Mesenchymal stem cell (in vitro differentiated cells and primary cell): ENCODE results near the gene MGLL.

ENCODE experiments used
- DNase-seq: peaks from one replicate; pipeline ENCODE4 v3.0.0-alpha.2; 2013
- H2AFZ ChIP-seq: one replicate; pipeline ENCODE4 v1.6.1; 2013; ENCODE audit warnings: low read depth, mild to moderate bottlenecking, control low read depth, inconsistent platforms, low read length, moderate library complexity
- H2AK5ac ChIP-seq: 2 replicates; pipeline ENCODE4 v1.6.1; 2013; ENCODE audit warnings: low read length, moderate library complexity, mild to moderate bottlenecking, inconsistent platforms; ENCODE audit not compliant: severe bottlenecking
- H2BK120ac ChIP-seq: one replicate; pipeline ENCODE4 v1.6.1; 2013; ENCODE audit warnings: low read depth, mild to moderate bottlenecking, inconsistent platforms, low read length, moderate library complexity
- H2BK12ac ChIP-seq, 2 experiments: one replicate each; pipeline ENCODE4 v1.6.1; 2013; ENCODE audit warnings: inconsistent platforms in 2 of 2, low read length in 2 of 2, mild to moderate bottlenecking in 2 of 2, moderate library complexity in 2 of 2, control low read depth in 1 of 2
- H2BK15ac ChIP-seq: one replicate; pipeline ENCODE4 v1.6.1; 2013; ENCODE audit warnings: mild to moderate bottlenecking, low read depth, inconsistent platforms; ENCODE audit not compliant: poor library complexity, severe bottlenecking
- H2BK5ac ChIP-seq: 2 replicates; pipeline ENCODE4 v1.6.1; 2013; ENCODE audit warnings: low read depth, mild to moderate bottlenecking, low read length, control low read depth, inconsistent platforms; ENCODE audit not compliant: poor library complexity, severe bottlenecking
- H3K14ac ChIP-seq, 2 experiments: one replicate each; pipeline ENCODE4 v1.6.1; 2013; ENCODE audit warnings: inconsistent platforms in 2 of 2, low read length in 2 of 2, control low read depth in 1 of 2, mild to moderate bottlenecking in 1 of 2, moderate library complexity in 1 of 2
- H3K18ac ChIP-seq, 2 experiments: one replicate each; pipeline ENCODE4 v1.6.1; 2013; ENCODE audit warnings: inconsistent platforms in 2 of 2, low read length in 2 of 2, control low read depth in 1 of 2, low read depth in 1 of 2, mild to moderate bottlenecking in 1 of 2
- H3K23ac ChIP-seq, 2 experiments: one replicate each; pipeline ENCODE4 v1.6.1; 2013; ENCODE audit warnings: inconsistent platforms in 2 of 2, low read length in 2 of 2, mild to moderate bottlenecking in 2 of 2, moderate library complexity in 2 of 2, control low read depth in 1 of 2
- H3K27ac ChIP-seq: 2 replicates; pipeline ENCODE4 v1.5.1; 2013; ENCODE audit warnings: mild to moderate bottlenecking, moderate library complexity, low read length, control low read depth, inconsistent platforms; ENCODE audit not compliant: poor library complexity, severe bottlenecking
- H3K27me3 ChIP-seq, 2 experiments: 2 replicates each; pipeline versions ENCODE4 v1.6.1 to v1.7.0; 2013; ENCODE audit warnings: low read length in 2 of 2, mild to moderate bottlenecking in 2 of 2, moderate library complexity in 2 of 2, control low read depth in 1 of 2, inconsistent platforms in 1 of 2; ENCODE audit not compliant: control insufficient read depth in 1 of 2, insufficient read depth in 1 of 2
- H3K36me3 ChIP-seq, 2 experiments: 2 replicates each; pipeline versions ENCODE4 v1.6.1 to v1.7.0; 2013; ENCODE audit warnings: low read length in 2 of 2, control low read depth in 1 of 2, inconsistent platforms in 1 of 2, low read depth in 1 of 2, mild to moderate bottlenecking in 1 of 2; ENCODE audit not compliant: insufficient read depth in 2 of 2, control insufficient read depth in 1 of 2
- H3K4ac ChIP-seq, 2 experiments: one replicate each; pipeline ENCODE4 v1.6.1; 2013; ENCODE audit warnings: inconsistent platforms in 2 of 2, low read length in 2 of 2, mild to moderate bottlenecking in 2 of 2, moderate library complexity in 2 of 2, control low read depth in 1 of 2, low read depth in 1 of 2
- H3K4me1 ChIP-seq: 2 replicates; pipeline ENCODE4 v1.6.1; 2013; ENCODE audit warnings: low read depth, low read length, control low read depth; ENCODE audit not compliant: control insufficient read depth, insufficient read depth
- H3K4me2 ChIP-seq: 2 replicates; pipeline ENCODE4 v1.6.1; 2013; ENCODE audit warnings: low read length, mild to moderate bottlenecking, inconsistent platforms; ENCODE audit not compliant: poor library complexity, severe bottlenecking
- H3K4me3 ChIP-seq, 2 experiments: 2 replicates each; pipeline versions ENCODE4 v1.5.1 to v1.7.0; 2013; ENCODE audit warnings: low read length in 2 of 2, mild to moderate bottlenecking in 2 of 2, control low read depth in 1 of 2, low read depth in 1 of 2; ENCODE audit not compliant: insufficient read depth in 1 of 2
- H3K79me1 ChIP-seq: replicated peaks from 2 replicates; pipeline ENCODE4 v1.6.1; 2013; ENCODE audit warnings: mild to moderate bottlenecking, control low read depth, low read length, inconsistent platforms; ENCODE audit not compliant: poor library complexity, severe bottlenecking
- H3K9ac ChIP-seq: 2 replicates; pipeline ENCODE4 v1.7.0; 2013; ENCODE audit warnings: mild to moderate bottlenecking, low read length, moderate library complexity
- H3K9me3 ChIP-seq: 2 replicates; pipeline ENCODE4 v1.7.0; 2013; ENCODE audit warnings: mild to moderate bottlenecking, low read length; ENCODE audit not compliant: control insufficient read depth
- H4K8ac ChIP-seq: one replicate; pipeline ENCODE4 v1.6.1; 2013; ENCODE audit warnings: inconsistent platforms, mild to moderate bottlenecking, low read length, moderate library complexity
- H4K91ac ChIP-seq: one replicate; pipeline ENCODE4 v1.6.1; 2013; ENCODE audit warnings: mild to moderate bottlenecking, low read length, inconsistent platforms
- WGBS: methylation state at CpG from one replicate; pipeline ENCODE4 v1.1.7; 2013; ENCODE audit warnings: mixed read lengths; 5-methylcytosine and 5-hydroxymethylcytosine counted together

The MGLL gene

DNA sequence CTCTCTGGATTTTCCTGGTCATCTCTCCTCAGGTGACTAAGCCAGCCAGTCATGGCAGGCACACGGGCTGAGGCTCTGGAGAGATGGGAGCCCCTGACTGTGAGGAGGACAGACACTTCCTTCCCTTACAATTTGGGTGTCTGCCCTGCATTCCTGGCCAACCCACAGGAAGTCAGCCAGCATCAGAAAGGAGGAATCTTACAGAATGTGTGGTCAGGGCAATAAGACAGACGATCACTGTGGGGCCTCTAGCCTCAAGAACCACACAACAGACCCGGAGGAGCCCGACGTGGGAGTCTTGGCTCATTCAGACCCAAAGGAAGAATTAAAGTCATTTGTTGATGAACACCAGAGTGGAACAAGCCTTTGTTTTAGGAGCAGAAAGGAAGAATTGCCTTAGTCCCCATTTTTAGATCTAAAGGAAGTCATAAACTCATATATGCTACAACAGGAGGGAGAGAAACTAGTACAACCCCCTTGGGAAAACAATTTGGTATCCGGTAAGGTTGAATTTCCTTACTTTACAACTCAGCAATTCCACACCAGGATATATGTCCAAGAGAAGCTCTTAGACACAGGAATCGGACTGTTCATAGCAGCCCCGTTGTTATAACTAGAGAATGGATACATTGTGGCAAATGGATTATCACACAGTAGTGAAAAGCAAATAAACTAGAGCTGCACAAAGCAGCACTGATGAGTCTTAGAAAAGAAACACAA, 87.4 kb downstream of the MGLL start:
- H3K4me3 ChIP-seq, result peak overlapping the region in 1 of 2 experiments; percentile 52
- peaks cover 34% of the 10 kb centered on the region for H3K79me1 ChIP-seq
- H3K4me1 ChIP-seq, result peaks cover 56% of the 10 kb centered on the region
- H2BK5ac ChIP-seq, result peak overlapping the region; percentile 60
- H3K27me3 ChIP-seq, result no peaks in the 10 kb centered on the region
- peak overlapping the region; percentile 89 for H3K27ac ChIP-seq
- peak overlapping the region; percentile 75 to 98 for H2BK12ac ChIP-seq
- H3K9ac ChIP-seq, result peak overlapping the region; percentile 71
- H3K4ac ChIP-seq, result peak overlapping the region in 1 of 2 experiments; percentile 77
- H4K8ac ChIP-seq, result peak overlapping the region; percentile 65
- H3K23ac ChIP-seq, result peak overlapping the region in 1 of 2 experiments; percentile 70
- H2AFZ ChIP-seq, result no peak overlapping the region
- peak; percentile 95 for DNase-seq
- H2AK5ac ChIP-seq, result peak overlapping the region; percentile 70
- H3K9me3 ChIP-seq, result no peaks in the 10 kb centered on the region
- no peak overlapping the region for H3K4me2 ChIP-seq
- peak overlapping the region; percentile 68 to 90 for H3K18ac ChIP-seq
- peak overlapping the region; percentile 70 for H4K91ac ChIP-seq
- WGBS, result 0% methylated on average over 5 of the region's 8 CpGs
- H3K14ac ChIP-seq, result no peak overlapping the region
- H3K36me3 ChIP-seq, result peaks cover 8 to 16% of the 10 kb centered on the region in 2 experiments
- H2BK15ac ChIP-seq, result no peak overlapping the region
- peak overlapping the region; percentile 99 for H2BK120ac ChIP-seq

- Histone ChIP-seq H3K27me3 (no peaks in the 10 kb centered on the region), H2BK5ac (peak overlapping the region; percentile 26), H2AFZ (no peak overlapping the region), H3K9me3 (no peaks in the 10 kb centered on the region), H4K91ac (peak overlapping the region; percentile 98), H2BK12ac (peak overlapping the region; percentile 75 to 98), H3K4me2 (no peak overlapping the region), H3K79me1 (peaks cover 30% of the 10 kb centered on the region), H3K18ac (peak overlapping the region; percentile 68 to 81), H3K36me3 (peaks cover 8 to 12% of the 10 kb centered on the region in 2 experiments), H2BK120ac (peak overlapping the region; percentile 99), H3K23ac (peak overlapping the region in 1 of 2 experiments; percentile 70), H3K4ac (peak overlapping the region; percentile 77 to 92), H3K4me1 (peaks cover 53% of the 10 kb centered on the region), H3K9ac (peak overlapping the region; percentile 71), H2BK15ac (peak overlapping the region; percentile 93), H3K4me3 (peak overlapping the region in 1 of 2 experiments; percentile 52), H3K14ac (peak overlapping the region in 1 of 2 experiments; percentile 61), H3K27ac (peak overlapping the region; percentile 89), H2AK5ac (peak overlapping the region; percentile 70), H4K8ac (peak overlapping the region; percentile 39)
- DNase-seq, result no peak
- WGBS, result 90% methylated on average over 12 of the region's 12 CpGs
Measured at GRCh38 chr3:127734181-127734720, 88.1 kb downstream of the MGLL start.

DNA sequence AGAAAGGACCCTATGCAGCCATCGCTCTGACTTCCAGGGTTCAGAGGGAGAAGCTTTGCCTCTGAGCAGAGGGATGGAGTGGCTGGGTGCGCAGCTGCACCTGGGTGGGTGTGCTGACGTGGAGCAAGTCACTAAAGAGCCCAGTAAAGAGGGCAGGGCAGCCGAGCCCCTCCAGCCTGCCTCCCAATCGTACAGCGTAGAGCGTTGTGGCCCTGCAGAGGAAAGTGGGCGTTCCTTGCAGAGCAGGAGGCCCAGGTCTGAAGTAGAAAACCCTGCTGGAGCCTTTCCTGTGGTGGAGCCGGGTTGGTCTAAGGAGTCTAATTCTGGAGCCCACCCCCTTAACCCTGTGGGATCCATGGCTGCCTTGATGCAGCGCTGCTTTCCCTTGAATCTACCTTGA, 88.5 kb downstream of the MGLL start:
- no peak overlapping the region for H4K8ac ChIP-seq
- H3K4me2 ChIP-seq, result no peak overlapping the region
- H2BK5ac ChIP-seq, result no peak overlapping the region
- H2BK15ac ChIP-seq, result peak overlapping the region; percentile 93
- no peak for DNase-seq
- peak overlapping the region; percentile 99 for H2BK120ac ChIP-seq
- H3K36me3 ChIP-seq, result peaks cover 9 to 12% of the 10 kb centered on the region in 2 experiments
- no peak overlapping the region for H3K4me3 ChIP-seq
- H3K23ac ChIP-seq, result no peak overlapping the region
- no peak overlapping the region for H3K14ac ChIP-seq
- H3K18ac ChIP-seq, result peak overlapping the region; percentile 68 to 81
- peak overlapping the region; percentile 77 to 92 for H3K4ac ChIP-seq
- H4K91ac ChIP-seq, result peak overlapping the region; percentile 98
- no peaks in the 10 kb centered on the region for H3K9me3 ChIP-seq
- no peak overlapping the region for H2AFZ ChIP-seq
- H3K27me3 ChIP-seq, result no peaks in the 10 kb centered on the region
- H2AK5ac ChIP-seq, result peak overlapping the region; percentile 70
- H3K79me1 ChIP-seq, result peaks cover 30% of the 10 kb centered on the region
- no peak overlapping the region for H3K9ac ChIP-seq
- H3K27ac ChIP-seq, result peak overlapping the region; percentile 89
- WGBS, result 89% methylated on average over 10 of the region's 10 CpGs
- H3K4me1 ChIP-seq, result peaks cover 52% of the 10 kb centered on the region
- peak overlapping the region; percentile 61 to 98 for H2BK12ac ChIP-seq

DNA sequence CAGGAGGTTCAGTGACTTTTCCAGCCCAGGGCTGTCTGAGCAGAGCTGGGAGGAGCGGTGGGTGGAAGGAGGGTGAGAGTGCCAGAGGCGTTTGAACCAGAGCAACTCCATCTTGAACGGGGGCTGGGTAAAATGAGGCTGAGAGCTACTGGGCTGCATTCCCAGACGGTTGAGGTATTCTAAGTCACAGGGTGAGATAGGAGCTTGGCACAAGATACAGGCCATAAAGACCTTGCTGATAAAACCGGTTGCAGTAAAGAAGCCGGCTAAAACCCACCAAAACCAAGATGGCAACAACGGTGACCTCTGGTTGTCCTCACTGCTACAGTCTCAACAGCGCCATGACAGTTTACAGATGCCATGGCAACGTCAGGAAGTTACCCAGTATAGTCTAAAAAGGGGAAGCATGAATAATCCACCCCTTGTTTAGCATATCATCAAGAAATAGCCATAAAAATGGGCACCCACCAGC, 89.4 kb downstream of the MGLL start:
- Histone ChIP-seq H3K23ac (no peak overlapping the region), H3K9ac (no peak overlapping the region), H3K18ac (no peak overlapping the region), H3K4me2 (no peak overlapping the region), H4K91ac (no peak overlapping the region), H3K4me1 (peaks cover 46% of the 10 kb centered on the region), H3K14ac (no peak overlapping the region), H2BK5ac (no peak overlapping the region), H3K36me3 (peaks cover 12 to 13% of the 10 kb centered on the region in 2 experiments), H3K27ac (no peak overlapping the region), H2AFZ (no peak overlapping the region), H2BK12ac (peak overlapping the region in 1 of 2 experiments; percentile 0), H2BK15ac (no peak overlapping the region), H2BK120ac (no peak overlapping the region), H2AK5ac (peak overlapping the region; percentile 0), H3K79me1 (peaks cover 32% of the 10 kb centered on the region), H3K27me3 (no peaks in the 10 kb centered on the region), H3K4ac (no peak overlapping the region), H3K4me3 (no peak overlapping the region), H3K9me3 (no peaks in the 10 kb centered on the region), H4K8ac (no peak overlapping the region)
- no peak for DNase-seq
- WGBS, result 96% methylated on average over 9 of the region's 9 CpGs
